ENCODE data around the gene PTPRG.

GRCh38 chr3:61967019-61967418, 405.6 kb downstream of the PTPRG start:
- TF ChIP-seq REST (IDR thresholded peaks at IDR 0.05; ENCODE audit: low read depth) (no peak), TAF1 (IDR thresholded peaks at IDR 0.05; ENCODE audit: low read depth) (no peak), EP300 (IDR thresholded peaks at IDR 0.05; ENCODE audit: borderline replicate concordance) (no peak), CEBPB (IDR thresholded peaks at IDR 0.05) (no peak)
